Measurements from ENCODE around the gene TBL1XR1.

The TBL1XR1 gene

GRCh38 chr3:176995946-176996345 is 201.3 kb downstream of the TBL1XR1 start:
- DNase-seq: no peak

GRCh38 chr3:176994891-176995781 is 202.1 kb downstream of the TBL1XR1 start:
- no peak for DNase-seq

GRCh38 chr3:176994393-176994792 is 202.9 kb downstream of the TBL1XR1 start:
- no peak for DNase-seq

GRCh38 chr3:176992978-176993377 is 204.3 kb downstream of the TBL1XR1 start:
- no peak for DNase-seq

GRCh38 chr3:176992565-176992964 is 204.7 kb downstream of the TBL1XR1 start:
- DNase-seq: no peak

GRCh38 chr3:176988795-176989194 is 208.5 kb downstream of the TBL1XR1 start:
- no peak for DNase-seq

- DNase-seq: no peak
These were observed 209.2 kb downstream of the TBL1XR1 start for GRCh38 chr3:176987901-176988650.

- DNase-seq: no peak
These were observed 218.8 kb downstream of the TBL1XR1 start for GRCh38 chr3:176978441-176978840.

GRCh38 chr3:176977331-176977730 is 220.0 kb downstream of the TBL1XR1 start:
- no peak for DNase-seq

GRCh38 chr3:176976586-176976985 is 220.7 kb downstream of the TBL1XR1 start:
- DNase-seq: no peak

- no peak for DNase-seq
These were observed 223.0 kb downstream of the TBL1XR1 start for GRCh38 chr3:176974279-176974678.

- no peak for DNase-seq
These were observed 225.6 kb downstream of the TBL1XR1 start for GRCh38 chr3:176971613-176972174.

GRCh38 chr3:176970770-176971169 is 226.5 kb downstream of the TBL1XR1 start:
- DNase-seq: no peak

GRCh38 chr3:176969506-176969905 is 227.8 kb downstream of the TBL1XR1 start:
- DNase-seq: no peak
